SHP77 treated with DMSO at 0.1 percent for 48 hours (cell line): ENCODE results near the gene DHRS7C.

ENCODE experiments used
- DNase-seq: peaks from one replicate; lab custom pipeline; 2025; lab: John Stamatoyannopoulos, UW

Gene DHRS7C, protein sequence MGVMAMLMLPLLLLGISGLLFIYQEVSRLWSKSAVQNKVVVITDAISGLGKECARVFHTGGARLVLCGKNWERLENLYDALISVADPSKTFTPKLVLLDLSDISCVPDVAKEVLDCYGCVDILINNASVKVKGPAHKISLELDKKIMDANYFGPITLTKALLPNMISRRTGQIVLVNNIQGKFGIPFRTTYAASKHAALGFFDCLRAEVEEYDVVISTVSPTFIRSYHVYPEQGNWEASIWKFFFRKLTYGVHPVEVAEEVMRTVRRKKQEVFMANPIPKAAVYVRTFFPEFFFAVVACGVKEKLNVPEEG

GRCh38 chr17:9790889-9791876, at the start of gene DHRS7C:
DHRS7C (minus strand) TSS chr17:9791592; CDS start chr17:9791284, 308 bp downstream.
- DNase-seq: no peak

DNA sequence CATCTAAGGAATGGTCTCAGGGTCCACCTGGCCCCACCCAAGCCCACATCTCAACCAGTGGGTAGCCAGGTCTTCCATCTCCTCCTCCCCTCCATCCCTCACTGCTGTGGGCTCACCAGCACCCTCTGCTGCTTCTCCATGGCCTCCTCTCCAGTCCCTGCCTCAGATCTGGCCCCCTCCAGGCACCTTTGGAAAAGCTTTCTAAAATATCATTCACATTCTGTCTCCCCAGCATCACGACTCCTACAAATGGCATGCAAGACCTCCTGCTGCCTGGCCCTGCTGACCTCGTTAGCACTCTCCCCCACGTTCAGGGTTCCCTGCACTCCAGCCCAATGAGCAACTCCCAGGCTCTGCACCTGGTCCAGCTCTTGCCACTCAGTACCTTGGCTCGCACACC, 48.0 kb upstream of the DHRS7C start:
- DNase-seq: no peak

DNA sequence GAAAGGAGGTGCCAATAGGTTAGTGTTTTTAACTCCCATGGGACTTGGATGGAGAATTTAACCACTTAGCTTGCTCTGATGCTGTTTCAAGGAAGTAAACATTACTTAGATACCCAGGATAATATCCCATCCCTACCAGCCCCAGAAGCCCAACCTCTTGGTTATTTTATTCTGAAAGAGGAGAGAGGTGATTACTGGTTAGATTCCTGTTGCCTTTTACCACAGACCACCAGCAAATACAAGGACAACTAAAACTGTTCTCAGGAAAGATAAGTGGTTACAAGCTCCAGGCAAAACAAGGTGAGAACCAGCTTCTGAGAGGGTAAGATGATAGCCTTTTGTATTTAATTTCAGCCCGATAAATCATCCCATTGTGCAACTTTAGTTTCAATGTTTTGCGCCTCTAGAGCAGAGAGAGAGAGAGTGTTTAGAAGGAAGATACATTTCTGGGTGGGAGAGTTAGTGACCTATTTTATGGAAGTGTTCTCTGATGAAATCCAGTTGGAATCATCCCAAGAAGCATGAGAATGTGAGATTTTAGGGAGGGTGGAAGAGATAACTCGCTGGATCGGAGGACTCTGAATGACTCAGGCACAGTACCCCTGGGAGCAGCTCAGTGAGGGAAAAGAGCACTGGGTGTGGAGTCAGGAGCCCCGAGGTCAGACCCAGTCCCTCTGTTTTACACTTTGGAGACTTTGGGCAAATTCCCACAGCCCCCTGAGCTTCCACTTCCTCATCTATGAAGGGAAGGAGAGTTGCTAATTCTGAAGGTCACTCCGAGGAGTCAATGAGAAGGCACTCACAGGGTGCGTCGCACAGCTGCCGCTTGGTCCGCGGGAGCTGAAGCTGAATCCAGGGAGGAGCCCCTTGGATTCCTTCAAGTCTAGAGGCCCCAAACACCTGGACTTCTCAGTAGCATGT, 46.4 kb upstream of the DHRS7C start:
- no peak for DNase-seq

GRCh38 chr17:9833922-9834321, 42.5 kb upstream of the DHRS7C start:
- DNase-seq: no peak

DNA sequence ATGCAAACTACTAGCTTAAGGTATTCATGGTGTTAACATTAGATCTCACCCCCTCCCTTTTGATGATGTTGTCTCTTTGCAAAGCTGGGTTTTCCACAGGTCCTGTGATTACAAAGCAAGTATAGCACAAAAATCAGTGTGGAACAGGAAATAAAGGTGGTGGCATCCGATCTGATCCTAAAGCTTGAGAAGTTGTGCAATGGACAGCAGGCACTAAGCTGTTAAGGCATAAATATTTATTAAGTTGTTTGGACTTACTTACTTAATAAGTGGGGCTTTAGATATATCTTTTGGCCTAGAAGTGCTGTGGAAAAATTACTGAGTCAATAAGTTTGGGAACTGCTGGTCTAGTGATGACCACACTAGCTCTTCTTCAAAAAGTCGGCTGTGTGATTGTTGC, 39.3 kb upstream of the DHRS7C start:
- DNase-seq: no peak

DNA sequence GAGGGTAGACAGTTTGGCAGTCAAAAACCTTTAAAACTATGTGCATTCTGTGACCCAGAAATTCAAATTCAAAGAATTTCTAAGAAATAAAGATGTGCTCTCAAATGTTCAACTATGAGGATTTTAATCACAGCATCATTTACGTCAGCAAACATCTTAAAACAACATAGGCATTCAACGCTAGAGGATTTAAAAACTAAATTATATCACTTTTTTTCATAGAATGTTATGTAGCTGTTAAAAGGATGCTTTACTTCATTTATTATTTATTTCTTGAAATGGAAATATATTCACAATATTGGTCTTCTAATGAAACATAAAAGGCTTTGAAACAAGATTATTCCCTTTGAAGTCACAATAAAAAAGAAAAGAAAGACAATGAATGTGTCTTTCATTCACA, 38.0 kb upstream of the DHRS7C start:
- no peak for DNase-seq

DNA sequence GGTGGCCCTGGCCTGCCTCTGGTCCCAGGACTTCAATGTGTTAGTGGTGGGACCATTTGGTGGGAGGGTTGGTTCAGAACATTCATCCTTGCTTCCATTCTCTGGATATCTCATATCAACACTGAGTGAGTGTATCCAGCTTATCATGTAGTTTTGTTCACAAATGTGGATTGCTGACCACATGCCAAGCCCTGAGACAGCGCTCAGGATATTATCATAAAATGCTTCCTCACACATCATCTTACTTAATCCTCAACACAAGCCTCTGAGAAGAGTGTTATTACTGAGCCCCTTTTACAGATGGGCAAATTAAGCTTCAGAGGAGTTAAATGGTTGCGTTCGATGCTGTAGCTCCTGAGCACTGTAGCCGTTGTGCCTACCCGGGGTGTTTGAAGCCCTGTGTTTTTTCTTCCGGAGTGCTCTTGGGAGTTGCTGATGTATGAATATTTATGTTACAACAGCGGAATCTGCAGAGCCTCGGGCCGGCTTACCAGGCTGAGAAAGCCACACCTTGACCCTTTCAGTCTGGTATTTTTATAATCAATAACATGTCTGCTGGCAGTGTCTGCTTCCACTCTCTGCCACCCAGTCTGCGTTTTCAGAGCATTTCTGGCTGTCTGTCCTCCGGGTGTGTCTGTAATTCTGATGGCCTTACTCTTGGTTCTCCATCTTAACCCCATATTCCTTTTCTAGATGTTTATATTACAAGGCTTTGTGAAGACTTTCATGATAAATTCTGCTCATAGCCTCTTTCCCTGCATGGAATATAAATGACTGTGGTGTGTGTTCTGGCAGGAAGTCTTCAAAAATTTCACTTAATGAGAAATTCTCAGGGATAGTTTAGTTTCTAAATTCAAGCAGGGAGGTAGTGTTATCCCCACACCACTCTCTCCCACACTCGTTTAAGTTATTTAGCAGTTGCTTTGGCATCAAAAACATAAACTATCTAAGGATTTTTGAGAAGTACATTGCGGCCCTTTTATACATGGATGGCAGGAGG, 37.2 kb upstream of the DHRS7C start:
- DNase-seq: no peak

DNA sequence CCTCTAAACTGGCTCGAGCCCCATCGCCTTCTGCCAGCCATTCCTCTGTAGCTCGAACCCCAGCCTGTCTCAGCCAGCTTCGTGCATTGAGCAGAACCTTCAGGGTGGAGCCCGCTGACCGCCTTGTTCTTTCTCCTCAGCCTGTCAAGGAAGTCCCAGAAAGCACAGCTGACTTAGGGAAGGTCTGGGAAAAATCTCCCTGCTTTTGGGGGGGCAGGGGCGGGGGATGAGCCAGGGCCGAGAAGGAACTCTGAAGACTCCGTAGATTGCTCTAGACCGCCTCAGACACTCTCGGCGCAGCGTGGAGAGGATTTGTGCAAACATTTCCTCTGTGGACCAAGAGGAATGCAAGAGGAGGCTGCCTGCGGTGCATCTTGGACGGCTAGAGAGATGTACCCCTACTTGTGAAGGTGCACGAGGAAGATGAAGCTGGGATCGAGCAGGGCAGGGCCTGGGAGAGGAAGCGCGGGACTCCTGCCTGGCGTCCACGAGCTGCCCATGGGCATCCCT, 34.3 kb upstream of the DHRS7C start, which contains the start of gene GLP2R:
Gene GLP2R, plus strand, starts transcription at position 284 of the 510 bp plus-strand sequence. Its CDS starts 140 bp downstream, at position 424.
- no peak for DNase-seq

GRCh38 chr17:9824797-9825338, 33.5 kb upstream of the DHRS7C start:
- no peak for DNase-seq

DNA sequence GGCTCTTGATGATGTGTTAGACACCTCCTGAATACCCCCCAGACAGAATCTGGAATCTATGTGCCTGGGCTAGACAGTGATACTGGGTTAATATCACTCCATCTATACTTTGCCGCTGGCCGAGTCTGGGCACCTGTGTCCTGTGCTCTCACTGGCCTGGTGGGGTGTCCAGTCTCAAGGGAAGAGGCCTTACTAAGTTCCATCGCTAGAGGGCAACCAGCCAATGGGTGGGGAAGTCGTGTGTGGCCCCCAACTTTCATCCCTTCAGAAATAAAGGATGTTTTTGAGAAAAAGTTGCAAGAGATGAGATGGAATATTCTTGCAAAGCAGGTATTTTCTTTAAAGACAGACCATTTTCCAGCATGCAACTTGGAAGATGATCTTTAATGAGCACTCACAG, 32.7 kb upstream of the DHRS7C start:
- no peak for DNase-seq

DNA sequence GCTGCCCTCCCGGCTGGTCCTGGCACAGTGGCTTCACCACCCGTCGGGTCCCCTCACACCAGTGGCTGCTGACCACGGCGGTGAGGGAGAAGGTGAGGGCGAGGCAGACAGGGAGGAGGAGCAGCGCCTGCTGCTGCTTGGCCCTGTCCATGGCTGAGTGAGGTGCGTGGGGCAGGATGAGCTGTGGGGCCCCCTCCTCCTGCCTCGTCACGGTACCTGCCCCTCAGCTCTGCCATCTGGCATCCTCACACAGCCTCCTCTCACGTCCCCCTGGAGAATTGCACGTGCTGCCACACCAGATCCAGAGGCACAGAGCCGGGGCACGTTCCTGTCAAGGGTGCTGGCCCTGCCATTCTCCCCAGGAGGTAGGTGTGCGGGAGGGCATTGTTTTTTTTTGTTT, 30.5 kb upstream of the DHRS7C start, which contains the start of gene GSG1L2:
Gene GSG1L2, minus strand, starts transcription at position 159 of the 400 bp plus-strand sequence. Its CDS starts 8 bp downstream, at position 151.
- DNase-seq: no peak

DNA sequence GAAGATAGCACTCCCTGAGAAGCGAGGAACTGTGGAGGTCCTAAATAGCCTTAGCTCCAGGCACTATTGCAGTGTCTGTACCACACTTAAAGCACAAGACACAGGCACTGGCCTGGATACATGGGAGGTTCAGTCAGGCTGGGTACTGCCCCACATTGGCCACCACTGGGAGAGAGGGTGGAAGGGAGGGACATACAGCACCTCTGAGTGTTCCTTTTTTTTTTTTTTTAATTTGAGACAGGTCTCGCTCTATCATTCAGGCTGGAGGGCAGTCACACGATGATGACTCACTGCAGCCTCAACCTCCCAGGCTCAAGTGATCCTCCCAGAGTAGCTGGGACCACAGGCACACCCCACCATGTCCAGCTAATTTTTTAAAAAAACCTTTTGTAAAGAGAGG, 29.1 kb upstream of the DHRS7C start:
- no peak for DNase-seq

GRCh38 chr17:9818760-9819159, 27.4 kb upstream of the DHRS7C start:
- DNase-seq: no peak

DNA sequence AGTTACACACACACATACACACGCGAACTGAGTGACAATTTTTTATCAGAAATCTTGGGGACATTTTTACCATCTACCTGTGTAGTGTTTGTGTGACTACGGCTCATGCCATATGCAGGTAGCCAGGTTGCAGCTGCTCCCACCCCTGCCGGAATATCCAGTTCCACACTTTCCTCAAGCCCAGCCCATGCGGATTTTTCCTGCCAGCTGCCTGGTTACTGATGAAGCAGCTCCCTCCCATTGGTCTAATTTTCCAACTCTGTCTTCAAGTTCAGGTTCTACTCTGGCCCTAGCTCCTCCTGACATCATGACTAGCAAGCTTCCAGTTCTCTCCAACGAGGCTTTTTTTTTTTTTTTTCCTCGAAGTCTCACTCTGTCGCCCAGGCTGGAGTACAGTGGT, 25.7 kb upstream of the DHRS7C start:
- DNase-seq: no peak

GRCh38 chr17:9816472-9816871, 25.1 kb upstream of the DHRS7C start:
- DNase-seq: no peak

GRCh38 chr17:9814337-9814945, 23.0 kb upstream of the DHRS7C start:
- DNase-seq: no peak

GRCh38 chr17:9813166-9813565, 21.8 kb upstream of the DHRS7C start:
- DNase-seq: no peak

DNA sequence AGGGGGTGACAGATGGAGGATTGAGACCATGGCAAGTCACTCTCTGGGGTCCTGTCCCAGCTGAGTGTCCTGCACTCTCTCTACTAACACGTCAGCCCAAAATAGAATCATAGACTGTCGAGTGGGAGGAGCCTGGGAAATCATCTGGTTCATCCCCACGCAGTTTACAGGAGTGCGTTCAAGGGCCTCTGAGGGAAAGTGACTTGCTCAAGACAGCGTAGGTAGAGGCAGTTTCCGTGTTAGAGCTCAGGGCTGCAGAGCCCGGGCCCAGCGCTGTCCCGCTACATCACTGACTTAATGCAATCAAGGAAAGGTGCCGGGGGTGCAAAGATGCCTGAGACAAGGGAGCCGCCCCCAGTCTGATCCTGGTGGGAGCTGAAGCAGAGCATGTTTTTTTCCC, 20.1 kb upstream of the DHRS7C start:
- DNase-seq: no peak

GRCh38 chr17:9811086-9811485, 19.7 kb upstream of the DHRS7C start:
- no peak for DNase-seq
